HCT116 (cell line): Measurements from ENCODE around the gene CC2D1A.

ENCODE experiments used
- CEBPB ChIP-seq: IDR thresholded peaks from 2 replicates; pipeline ENCODE4 v1.6.1; 2012; ENCODE audit warnings: low read depth
- EGR1 ChIP-seq: IDR thresholded peaks from 2 replicates; pipeline ENCODE4 v1.6.1; 2012; ENCODE audit warnings: low read depth
- EZH2 ChIP-seq: fragments of 200-600 bp; sonication (generic); IDR thresholded peaks from 2 replicates; pipeline ENCODE4 v1.6.1; 2017; ENCODE audit warnings: antibody characterized with exemption, mixed run types
- POLR2A ChIP-seq: IDR thresholded peaks from 2 replicates; pipeline ENCODE4 v1.7.0; 2011; ENCODE audit warnings: borderline replicate concordance; ENCODE audit not compliant: insufficient read depth, insufficient read length; ENCODE audit errors: extremely low read depth
- POLR2AphosphoS5 ChIP-seq: IDR thresholded peaks from 2 replicates; pipeline ENCODE4 v1.6.1; 2011; ENCODE audit warnings: mild to moderate bottlenecking, low read depth, low read length, moderate library complexity
- SIN3A ChIP-seq: IDR thresholded peaks from 2 replicates; pipeline ENCODE4 v1.6.1; 2012; ENCODE audit warnings: low read depth
- SP1 ChIP-seq: IDR thresholded peaks from 2 replicates; pipeline ENCODE4 v1.6.1; 2012; ENCODE audit warnings: low read depth
- SRF ChIP-seq: IDR thresholded peaks from 2 replicates; pipeline ENCODE4 v1.6.1; 2012; ENCODE audit warnings: low read depth
- TCF7L2 ChIP-seq: IDR thresholded peaks from 2 replicates; pipeline ENCODE4 v1.7.0; 2011; ENCODE audit warnings: borderline replicate concordance, inconsistent platforms; ENCODE audit not compliant: insufficient read depth, insufficient read length; ENCODE audit errors: extremely low read depth
- YY1 ChIP-seq: IDR thresholded peaks from 2 replicates; pipeline ENCODE4 v1.6.1; 2011; ENCODE audit warnings: low read length, low read depth, moderate library complexity, mild to moderate bottlenecking; ENCODE audit not compliant: insufficient replicate concordance; ENCODE audit errors: extremely low read depth
- TF ChIP-seq, protein P1 (sequence below), 3 experiments: fragments of 200-600 bp in 1 of 3; sonication (generic) in 1 of 3; IDR thresholded peaks in 2 of 3; conservative IDR thresholded peaks in 1 of 3; 2 replicates each; pipeline ENCODE4 v1.5.1; 2012 to 2017; ENCODE audit warnings: low read depth in 2 of 3, low read length in 2 of 3, antibody characterized with exemption in 1 of 3, borderline replicate concordance in 1 of 3, control low read depth in 1 of 3, mild to moderate bottlenecking in 1 of 3, mixed read lengths in 1 of 3, mixed run types in 1 of 3, moderate library complexity in 1 of 3; ENCODE audit not compliant: insufficient read depth in 1 of 3
- TF ChIP-seq, protein P2 (sequence below): IDR thresholded peaks from 2 replicates; pipeline ENCODE4 v1.6.1; 2011; ENCODE audit warnings: mild to moderate bottlenecking, low read length, moderate library complexity; ENCODE audit not compliant: insufficient replicate concordance; ENCODE audit errors: extremely low read depth
- TF ChIP-seq, protein P3 (sequence below): IDR thresholded peaks from 2 replicates; pipeline ENCODE4 v1.6.1; 2012
- TF ChIP-seq, protein P4 (sequence below): IDR thresholded peaks from 2 replicates; pipeline ENCODE4 v1.6.1; 2012; ENCODE audit warnings: low read depth

DNA sequence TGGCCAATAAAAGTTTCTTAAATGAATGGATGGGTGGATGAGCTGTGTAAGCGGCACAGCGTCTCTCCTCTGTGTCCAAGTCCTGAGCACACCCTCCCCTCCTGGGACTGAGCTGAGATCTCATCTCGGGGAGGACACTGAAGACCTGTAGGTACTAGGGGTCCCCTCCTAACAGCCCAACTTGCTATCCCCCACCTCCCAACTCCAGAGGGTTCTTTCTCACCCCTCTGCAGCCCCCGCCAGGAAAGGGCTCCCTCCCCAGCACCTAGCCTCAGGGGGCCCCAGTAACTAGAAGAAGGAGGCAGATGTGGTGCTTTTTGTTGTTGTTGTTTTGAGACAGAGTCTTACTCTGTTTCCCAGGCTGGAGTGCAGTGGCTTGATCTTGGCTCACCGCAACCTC lies 30.2 kb upstream of the CC2D1A start:
- TF ChIP-seq, protein P1, sequence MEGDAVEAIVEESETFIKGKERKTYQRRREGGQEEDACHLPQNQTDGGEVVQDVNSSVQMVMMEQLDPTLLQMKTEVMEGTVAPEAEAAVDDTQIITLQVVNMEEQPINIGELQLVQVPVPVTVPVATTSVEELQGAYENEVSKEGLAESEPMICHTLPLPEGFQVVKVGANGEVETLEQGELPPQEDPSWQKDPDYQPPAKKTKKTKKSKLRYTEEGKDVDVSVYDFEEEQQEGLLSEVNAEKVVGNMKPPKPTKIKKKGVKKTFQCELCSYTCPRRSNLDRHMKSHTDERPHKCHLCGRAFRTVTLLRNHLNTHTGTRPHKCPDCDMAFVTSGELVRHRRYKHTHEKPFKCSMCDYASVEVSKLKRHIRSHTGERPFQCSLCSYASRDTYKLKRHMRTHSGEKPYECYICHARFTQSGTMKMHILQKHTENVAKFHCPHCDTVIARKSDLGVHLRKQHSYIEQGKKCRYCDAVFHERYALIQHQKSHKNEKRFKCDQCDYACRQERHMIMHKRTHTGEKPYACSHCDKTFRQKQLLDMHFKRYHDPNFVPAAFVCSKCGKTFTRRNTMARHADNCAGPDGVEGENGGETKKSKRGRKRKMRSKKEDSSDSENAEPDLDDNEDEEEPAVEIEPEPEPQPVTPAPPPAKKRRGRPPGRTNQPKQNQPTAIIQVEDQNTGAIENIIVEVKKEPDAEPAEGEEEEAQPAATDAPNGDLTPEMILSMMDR (IDR thresholded peaks at IDR 0.05 in 2 of 3, conservative IDR thresholded peaks at IDR 0.05 in 1 of 3; ENCODE audit: borderline replicate concordance in 1 of 3, insufficient read depth in 1 of 3, low read depth in 2 of 3, low read length in 2 of 3): no peak
- TF ChIP-seq CEBPB: no peak
- TF ChIP-seq, protein P2, sequence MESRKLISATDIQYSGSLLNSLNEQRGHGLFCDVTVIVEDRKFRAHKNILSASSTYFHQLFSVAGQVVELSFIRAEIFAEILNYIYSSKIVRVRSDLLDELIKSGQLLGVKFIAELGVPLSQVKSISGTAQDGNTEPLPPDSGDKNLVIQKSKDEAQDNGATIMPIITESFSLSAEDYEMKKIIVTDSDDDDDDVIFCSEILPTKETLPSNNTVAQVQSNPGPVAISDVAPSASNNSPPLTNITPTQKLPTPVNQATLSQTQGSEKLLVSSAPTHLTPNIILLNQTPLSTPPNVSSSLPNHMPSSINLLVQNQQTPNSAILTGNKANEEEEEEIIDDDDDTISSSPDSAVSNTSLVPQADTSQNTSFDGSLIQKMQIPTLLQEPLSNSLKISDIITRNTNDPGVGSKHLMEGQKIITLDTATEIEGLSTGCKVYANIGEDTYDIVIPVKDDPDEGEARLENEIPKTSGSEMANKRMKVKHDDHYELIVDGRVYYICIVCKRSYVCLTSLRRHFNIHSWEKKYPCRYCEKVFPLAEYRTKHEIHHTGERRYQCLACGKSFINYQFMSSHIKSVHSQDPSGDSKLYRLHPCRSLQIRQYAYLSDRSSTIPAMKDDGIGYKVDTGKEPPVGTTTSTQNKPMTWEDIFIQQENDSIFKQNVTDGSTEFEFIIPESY: no peak
- TF ChIP-seq, protein P3, sequence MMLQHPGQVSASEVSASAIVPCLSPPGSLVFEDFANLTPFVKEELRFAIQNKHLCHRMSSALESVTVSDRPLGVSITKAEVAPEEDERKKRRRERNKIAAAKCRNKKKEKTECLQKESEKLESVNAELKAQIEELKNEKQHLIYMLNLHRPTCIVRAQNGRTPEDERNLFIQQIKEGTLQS: no peak
- TF ChIP-seq POLR2AphosphoS5: no peak
- TF ChIP-seq SIN3A: no peak
- TF ChIP-seq SRF: no peak
- TF ChIP-seq SP1: no peak
- TF ChIP-seq, protein P4, sequence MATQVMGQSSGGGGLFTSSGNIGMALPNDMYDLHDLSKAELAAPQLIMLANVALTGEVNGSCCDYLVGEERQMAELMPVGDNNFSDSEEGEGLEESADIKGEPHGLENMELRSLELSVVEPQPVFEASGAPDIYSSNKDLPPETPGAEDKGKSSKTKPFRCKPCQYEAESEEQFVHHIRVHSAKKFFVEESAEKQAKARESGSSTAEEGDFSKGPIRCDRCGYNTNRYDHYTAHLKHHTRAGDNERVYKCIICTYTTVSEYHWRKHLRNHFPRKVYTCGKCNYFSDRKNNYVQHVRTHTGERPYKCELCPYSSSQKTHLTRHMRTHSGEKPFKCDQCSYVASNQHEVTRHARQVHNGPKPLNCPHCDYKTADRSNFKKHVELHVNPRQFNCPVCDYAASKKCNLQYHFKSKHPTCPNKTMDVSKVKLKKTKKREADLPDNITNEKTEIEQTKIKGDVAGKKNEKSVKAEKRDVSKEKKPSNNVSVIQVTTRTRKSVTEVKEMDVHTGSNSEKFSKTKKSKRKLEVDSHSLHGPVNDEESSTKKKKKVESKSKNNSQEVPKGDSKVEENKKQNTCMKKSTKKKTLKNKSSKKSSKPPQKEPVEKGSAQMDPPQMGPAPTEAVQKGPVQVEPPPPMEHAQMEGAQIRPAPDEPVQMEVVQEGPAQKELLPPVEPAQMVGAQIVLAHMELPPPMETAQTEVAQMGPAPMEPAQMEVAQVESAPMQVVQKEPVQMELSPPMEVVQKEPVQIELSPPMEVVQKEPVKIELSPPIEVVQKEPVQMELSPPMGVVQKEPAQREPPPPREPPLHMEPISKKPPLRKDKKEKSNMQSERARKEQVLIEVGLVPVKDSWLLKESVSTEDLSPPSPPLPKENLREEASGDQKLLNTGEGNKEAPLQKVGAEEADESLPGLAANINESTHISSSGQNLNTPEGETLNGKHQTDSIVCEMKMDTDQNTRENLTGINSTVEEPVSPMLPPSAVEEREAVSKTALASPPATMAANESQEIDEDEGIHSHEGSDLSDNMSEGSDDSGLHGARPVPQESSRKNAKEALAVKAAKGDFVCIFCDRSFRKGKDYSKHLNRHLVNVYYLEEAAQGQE: no peak
- TF ChIP-seq POLR2A: no peak
- no peak for TF ChIP-seq EGR1
- no peak for TF ChIP-seq YY1
- no peak for TF ChIP-seq TCF7L2
- no peak for TF ChIP-seq EZH2
